Measurements from ENCODE around the gene IDS. TPM values are rescaled to one million over a fixed set of nuclear protein-coding genes. Genes with fewer than 3 reads are reported as not detected.

The IDS gene
- total and polyA plus RNA-seq, 4 donors: 114 to 134 (median 123) TPM

- Histone ChIP-seq H3K9me3 (ENCODE audit: control insufficient read depth, low read length) (no peaks in the 10 kb centered on the region), H3K27ac (ENCODE audit: low read depth in 1 of 2, low read length in 2 of 2) (no peak overlapping the region), H3K27me3 (ENCODE audit: control insufficient read depth in 1 of 2, insufficient read depth in 2 of 2, low read length in 1 of 2) (no peaks in the 10 kb centered on the region), H3K4me3 (ENCODE audit: low read length in 2 of 2) (no peak overlapping the region), H3K4me1 (ENCODE audit: control insufficient read depth in 1 of 2, insufficient read depth in 2 of 2, low read length in 2 of 2) (no peaks in the 10 kb centered on the region), H3K36me3 (ENCODE audit: control insufficient read depth in 1 of 2, insufficient read depth in 2 of 2, low read length in 1 of 2) (no peaks in the 10 kb centered on the region)
- DNase-seq (no peak), ATAC-seq (ENCODE audit: low FRiP score) (no peak)
- intact Hi-C loops (cut with DNase I): no loop called here
- 58 to 73% methylated on average over 4 of the region's 4 CpGs for WGBS, 2 donors
These were observed 71.7 kb downstream of the IDS start for GRCh38 chrX:149433451-149433850.

- no peaks in the 10 kb centered on the region for H3K4me1 ChIP-seq (ENCODE audit: control insufficient read depth in 1 of 2, insufficient read depth in 2 of 2, low read length in 2 of 2)
- no peaks in the 10 kb centered on the region for H3K27me3 ChIP-seq (ENCODE audit: control insufficient read depth in 1 of 2, insufficient read depth in 2 of 2, low read length in 1 of 2)
- ATAC-seq (ENCODE audit: low FRiP score): no peak
- no peak overlapping the region for H3K27ac ChIP-seq (ENCODE audit: low read depth in 1 of 2, low read length in 2 of 2)
- no peaks in the 10 kb centered on the region for H3K36me3 ChIP-seq (ENCODE audit: control insufficient read depth in 1 of 2, insufficient read depth in 2 of 2, low read length in 1 of 2)
- intact Hi-C loops (cut with DNase I): no loop called here
- no peak for DNase-seq
- H3K4me3 ChIP-seq (ENCODE audit: low read length in 2 of 2): no peak overlapping the region
- 76 to 87% methylated on average over 4 of the region's 4 CpGs for WGBS, 2 donors
- no peaks in the 10 kb centered on the region for H3K9me3 ChIP-seq (ENCODE audit: control insufficient read depth, low read length)
These were observed 72.1 kb downstream of the IDS start for GRCh38 chrX:149433051-149433450.

Other genes with a start within 250 kb of the IDS start
- gene EOLA1, start 35.7 kb upstream of the IDS start, total RNA-seq: 10 to 100 TPM; 16.4 to 18.6 TPM
- gene EOLA1, start 35.7 kb upstream of the IDS start, polyA plus RNA-seq: 10 to 100 TPM; 21.0 to 25.1 TPM
- gene HSFX3, start 44.6 kb upstream of the IDS start, total RNA-seq: not detected
- under 1 TPM in 1 of 2 donors, not detected in 1; 0.38 TPM for gene HSFX3, start 44.6 kb upstream of the IDS start, polyA plus RNA-seq
- not detected for gene MAGEA9B, start 82.2 kb upstream of the IDS start, total RNA-seq
- not detected for gene MAGEA9B, start 82.2 kb upstream of the IDS start, polyA plus RNA-seq
- not detected for gene HSFX2, start 90.0 kb upstream of the IDS start, total RNA-seq
- 1 to 10 TPM in 1 of 2 donors, under 1 TPM in 1; 0.59 to 1.4 TPM for gene HSFX2, start 90.0 kb upstream of the IDS start, polyA plus RNA-seq
- gene TMEM185A, start 126.5 kb upstream of the IDS start, total RNA-seq: 10 to 100 TPM; 22.7 to 34.6 TPM
- 10 to 100 TPM in 1 of 2 donors, 1 to 10 TPM in 1; 5.5 to 22.0 TPM for gene TMEM185A, start 126.5 kb upstream of the IDS start, polyA plus RNA-seq
- gene MAGEA11, start 206.8 kb upstream of the IDS start, total RNA-seq: not detected
- not detected for gene MAGEA11, start 206.8 kb upstream of the IDS start, polyA plus RNA-seq